NCI-H2081 treated with DMSO at 0.1 percent for 48 hours (cell line): ENCODE data around the gene CIDEB.
"Not testable (repeated sequence)": the region's sequence is repeated elsewhere in the genome, so short reads cannot be mapped to it uniquely, and the experiment has no call there.

Source experiments
- DNase-seq: peaks from one replicate; lab custom pipeline; 2025; lab: John Stamatoyannopoulos, UW

CIDEB gene

DNA sequence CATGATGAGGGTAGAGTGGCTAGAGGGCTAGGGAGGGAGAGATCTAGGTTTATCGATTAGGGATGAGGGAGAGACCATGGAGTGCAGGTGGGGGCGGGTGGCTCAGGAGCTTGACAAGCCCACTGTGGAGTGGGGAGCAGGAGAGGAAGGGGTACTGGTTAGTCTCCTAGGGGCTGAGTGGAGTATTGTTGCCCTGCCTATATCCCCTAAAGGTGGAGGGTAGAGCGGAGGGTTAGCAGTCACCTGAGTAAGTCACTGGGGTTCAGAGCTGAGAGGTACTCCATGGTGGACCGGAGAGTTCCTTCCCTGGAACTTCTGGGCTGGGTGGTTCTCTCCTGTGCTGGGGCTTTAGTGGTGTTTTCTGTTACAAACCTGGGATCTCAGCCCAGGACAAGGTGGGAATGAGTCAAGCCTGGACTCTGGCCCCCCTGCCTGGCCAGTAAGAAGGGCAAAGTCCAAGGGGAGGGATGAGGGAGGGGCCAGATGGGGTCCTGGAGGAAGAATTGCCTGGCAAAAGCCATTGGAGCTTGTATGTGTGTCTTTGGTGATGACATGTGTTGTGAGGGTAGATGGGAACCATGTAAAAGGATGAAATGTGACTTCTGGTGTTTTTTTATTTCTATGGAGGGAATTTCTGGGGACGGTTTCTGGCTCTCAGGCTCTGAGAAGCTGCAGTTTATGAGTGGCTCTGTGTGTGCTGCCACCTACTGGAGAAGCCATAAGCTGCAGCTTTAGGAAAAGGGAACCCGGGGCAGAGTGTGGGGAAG lies at the start of gene CIDEB:
CIDEB (minus strand) TSS at position 403 of the 767 bp plus-strand sequence; CDS start at position 284, 119 bp downstream.
- DNase-seq: no peak

DNA sequence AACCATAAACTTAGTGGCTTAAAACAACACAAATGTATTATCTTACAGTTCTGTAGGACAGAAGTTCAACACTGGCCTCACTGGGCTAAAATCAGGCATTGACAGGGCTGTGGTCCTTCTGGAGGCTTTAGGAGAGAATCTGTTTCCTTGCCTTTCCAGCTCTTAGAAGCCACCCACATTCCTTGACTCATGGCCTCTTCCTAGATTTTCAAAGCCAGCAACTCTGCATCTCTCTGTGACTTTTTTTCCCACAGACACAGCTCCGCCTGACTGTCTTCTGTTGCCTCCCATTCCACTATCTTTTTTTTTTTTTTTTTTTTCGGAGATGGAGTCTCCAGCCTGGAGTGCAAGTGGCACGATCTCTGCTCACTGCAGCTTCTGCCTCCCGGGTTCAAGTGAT lies 48.4 kb upstream of the CIDEB start:
- no peak for DNase-seq

DNA sequence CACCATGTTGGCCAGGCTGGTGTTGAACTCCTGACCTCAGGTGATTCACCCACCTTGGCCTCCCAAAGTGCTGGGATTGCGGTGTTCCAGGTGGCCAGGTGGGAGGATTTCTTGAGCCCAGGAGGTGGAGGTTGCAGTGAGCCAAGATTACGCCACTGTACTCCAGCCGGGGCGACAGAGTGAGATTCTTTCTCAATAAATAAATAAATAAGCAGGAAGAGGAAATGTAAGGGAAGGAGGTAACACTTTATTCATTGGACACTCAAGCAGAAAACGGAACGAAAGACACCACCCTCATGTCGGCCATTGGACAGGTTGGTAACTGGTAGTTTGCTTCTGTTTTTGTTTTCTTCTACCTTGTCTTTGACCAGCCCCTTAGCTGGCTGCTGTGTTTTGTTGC lies 47.2 kb upstream of the CIDEB start:
- no peak for DNase-seq

DNA sequence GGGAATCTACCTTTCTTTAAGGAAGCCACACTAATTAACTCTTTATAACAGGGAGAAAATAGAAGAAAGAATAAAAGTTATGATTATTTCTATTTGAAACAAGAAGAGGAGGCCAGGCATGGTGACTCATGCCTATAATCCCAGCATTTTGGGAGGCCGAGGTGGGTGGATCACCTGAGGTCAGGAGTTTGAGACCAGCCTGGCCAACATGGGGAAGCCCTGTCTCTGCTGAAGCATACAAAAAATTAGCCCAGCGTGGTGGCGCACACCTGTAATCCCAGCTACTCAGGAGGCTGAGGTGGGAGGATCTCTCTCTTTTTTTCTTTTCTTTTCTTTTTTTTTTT lies 46.7 kb upstream of the CIDEB start:
- DNase-seq: not testable (repeated sequence)

DNA sequence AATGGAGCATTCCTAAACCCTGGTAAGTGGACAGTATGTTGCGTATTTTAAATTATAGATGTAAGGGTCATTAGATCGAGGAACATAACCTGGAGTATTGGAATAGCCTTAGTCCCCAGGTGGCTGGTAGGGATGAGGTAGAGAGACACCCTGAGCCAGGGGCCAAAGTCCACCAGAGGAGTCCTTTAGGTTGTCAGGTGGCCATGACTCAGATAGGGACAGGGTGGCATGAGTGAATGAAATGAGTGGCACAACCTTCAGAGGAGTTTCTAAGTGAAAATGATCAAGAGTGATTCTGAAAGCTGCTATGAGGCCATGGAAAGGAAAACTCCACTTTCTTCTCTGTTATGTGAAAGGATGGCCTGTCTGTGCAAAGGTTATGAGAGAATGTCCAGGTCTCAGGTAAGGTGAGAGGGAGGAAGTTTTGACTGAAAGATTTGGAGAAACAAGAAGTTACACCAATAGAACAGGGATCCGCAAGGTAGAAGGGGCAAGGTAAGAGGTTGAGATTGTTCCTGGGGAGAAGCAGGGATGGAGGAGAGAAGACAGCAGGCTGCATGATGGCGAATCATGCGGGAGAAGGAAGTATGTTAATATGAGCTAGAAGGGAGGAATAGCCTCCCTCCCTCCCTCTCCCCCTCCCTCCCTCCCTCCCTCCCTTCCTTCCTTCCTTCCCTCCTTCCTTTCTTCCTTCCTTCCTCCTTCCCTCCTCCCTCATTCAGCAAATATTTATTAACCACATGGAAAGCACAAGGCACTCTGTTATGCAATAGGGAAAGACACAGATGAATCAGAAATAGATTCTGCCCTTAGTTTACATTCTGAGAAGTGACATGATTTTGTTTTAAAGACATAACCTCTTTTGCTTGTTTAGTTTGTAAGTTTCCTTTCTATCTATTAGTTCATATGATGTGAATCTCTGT lies 46.0 kb upstream of the CIDEB start:
- DNase-seq: no peak

DNA sequence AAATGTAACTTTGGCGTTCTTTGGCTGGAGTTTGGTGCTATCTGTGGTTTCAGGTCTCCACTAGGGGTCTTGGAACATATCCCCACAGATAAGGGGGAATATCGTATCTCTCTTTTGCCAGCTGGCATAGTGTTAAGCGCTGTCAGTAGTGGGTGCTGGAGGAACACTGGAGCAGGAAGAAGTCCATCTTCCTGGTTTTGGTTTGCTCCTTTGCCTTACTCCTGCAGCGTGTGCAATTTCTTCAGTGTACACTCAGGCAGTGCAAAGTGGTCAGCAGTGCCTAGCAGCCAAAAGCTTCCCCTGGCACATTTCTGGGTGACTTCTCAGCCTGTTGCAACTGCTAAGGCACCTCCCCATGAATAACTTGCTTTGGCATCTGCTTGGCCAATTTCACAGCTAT lies 43.7 kb upstream of the CIDEB start:
- DNase-seq: no peak

DNA sequence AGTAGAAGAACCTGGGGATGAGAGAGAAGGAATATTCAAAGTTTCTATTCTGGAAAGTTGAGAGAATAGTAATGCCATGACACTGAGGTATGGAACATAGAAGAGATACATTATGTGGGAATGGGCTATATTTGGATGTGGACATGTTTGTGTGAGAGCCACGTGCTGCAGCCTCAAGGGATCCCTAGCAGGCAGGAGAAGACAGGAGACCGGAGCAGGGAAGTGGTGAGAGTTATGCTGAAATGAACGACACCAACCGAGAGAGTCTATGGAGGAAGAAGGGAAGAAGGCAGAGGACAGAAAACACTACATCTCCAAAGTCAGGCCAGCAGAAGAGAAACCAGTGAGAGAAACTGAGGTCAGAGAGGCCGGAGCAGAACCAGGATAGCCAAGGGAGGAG lies 42.0 kb upstream of the CIDEB start:
- DNase-seq: no peak

DNA sequence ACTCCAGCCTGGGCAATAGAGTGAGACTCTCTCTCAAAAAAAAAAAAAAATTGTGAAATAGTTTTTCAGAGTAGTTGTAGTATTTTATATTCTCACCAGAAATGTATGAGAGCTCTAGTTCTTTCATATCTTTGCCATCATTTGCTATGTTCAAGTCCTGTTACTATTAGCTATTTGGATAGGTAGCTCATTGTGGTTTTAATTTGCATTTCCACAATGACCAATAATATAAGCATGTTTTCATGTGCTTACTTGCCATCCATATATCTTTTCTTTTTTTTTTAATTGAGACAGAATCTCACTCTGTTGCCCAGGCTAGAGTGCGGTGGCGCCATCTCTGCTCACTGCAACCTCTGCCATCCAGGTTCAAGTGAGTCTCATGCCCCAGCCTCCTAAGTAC lies 40.4 kb upstream of the CIDEB start:
- no peak for DNase-seq

DNA sequence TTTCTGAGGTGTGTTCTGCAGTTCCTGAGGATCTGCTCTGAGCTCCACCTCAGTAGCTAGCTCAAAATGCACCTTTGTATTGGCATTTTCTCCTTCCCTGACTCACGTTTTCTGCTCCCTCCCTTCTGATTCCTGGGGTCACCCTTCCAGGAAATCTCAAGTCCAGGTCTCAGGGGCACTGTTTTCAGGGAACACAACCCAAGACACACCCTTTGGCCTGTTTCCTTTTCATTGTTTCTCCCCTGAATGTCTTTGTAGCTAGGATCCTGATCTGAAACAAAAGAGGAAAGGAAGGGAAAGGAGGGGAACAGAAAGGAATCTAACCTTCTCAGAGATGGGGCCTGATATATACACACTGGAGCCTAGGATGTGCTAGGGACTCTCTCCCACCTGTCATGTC lies 39.4 kb upstream of the CIDEB start:
- no peak for DNase-seq

- DNase-seq: no peak
Observed at GRCh38 chr14:24343795-24344660, 36.3 kb upstream of the CIDEB start.

GRCh38 chr14:24342889-24343288 lies 35.1 kb upstream of the CIDEB start:
- DNase-seq: no peak

DNA sequence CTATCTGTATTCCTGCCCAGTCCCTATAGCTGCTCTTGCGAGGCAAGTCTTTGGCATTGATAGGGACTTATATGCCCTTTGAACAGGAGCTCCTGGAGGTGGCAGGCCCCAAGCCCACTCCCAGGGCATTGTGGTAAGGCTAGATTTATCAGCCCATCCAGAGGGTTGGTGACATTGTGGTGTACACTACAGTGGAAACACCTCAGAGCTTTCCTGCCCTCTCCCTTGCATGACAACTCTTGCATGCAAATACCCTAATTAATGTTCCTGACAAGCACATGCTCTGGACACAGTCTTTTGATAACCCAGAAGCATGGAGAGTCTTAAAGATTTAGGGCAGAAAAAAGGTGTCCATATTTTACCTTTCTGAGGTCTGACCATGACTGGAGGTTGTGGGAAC lies 32.8 kb upstream of the CIDEB start:
- DNase-seq: no peak

- no peak for DNase-seq
Observed at GRCh38 chr14:24339284-24340151, 31.7 kb upstream of the CIDEB start, which contains the start of gene RIPK3. TSS of gene RIPK3 (minus strand) at chr14:24339991. CDS start at chr14:24339826, 165 bp downstream.

DNA sequence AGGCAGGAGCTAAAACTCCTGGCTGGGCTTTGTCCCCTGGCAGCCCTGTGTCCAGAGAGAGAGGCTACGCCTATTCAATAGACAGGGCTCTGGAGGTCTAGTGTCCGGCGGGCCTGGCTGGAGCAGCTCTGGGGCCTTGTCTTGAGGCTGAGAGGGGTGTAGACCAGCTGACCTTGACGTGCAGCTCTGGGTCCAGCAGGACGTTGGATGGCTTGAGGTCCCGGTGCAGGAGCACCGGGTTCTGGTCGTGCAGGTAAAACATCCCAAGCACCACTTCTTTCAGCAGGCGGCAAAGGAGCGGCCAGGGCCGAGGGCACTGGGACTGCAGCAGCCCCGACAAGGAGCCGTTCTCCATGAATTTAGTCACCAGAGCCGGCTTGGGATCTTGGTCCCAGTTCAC lies 31.1 kb upstream of the CIDEB start:
- no peak for DNase-seq

GRCh38 chr14:24337824-24338175 lies 30.0 kb upstream of the CIDEB start:
- no peak for DNase-seq

DNA sequence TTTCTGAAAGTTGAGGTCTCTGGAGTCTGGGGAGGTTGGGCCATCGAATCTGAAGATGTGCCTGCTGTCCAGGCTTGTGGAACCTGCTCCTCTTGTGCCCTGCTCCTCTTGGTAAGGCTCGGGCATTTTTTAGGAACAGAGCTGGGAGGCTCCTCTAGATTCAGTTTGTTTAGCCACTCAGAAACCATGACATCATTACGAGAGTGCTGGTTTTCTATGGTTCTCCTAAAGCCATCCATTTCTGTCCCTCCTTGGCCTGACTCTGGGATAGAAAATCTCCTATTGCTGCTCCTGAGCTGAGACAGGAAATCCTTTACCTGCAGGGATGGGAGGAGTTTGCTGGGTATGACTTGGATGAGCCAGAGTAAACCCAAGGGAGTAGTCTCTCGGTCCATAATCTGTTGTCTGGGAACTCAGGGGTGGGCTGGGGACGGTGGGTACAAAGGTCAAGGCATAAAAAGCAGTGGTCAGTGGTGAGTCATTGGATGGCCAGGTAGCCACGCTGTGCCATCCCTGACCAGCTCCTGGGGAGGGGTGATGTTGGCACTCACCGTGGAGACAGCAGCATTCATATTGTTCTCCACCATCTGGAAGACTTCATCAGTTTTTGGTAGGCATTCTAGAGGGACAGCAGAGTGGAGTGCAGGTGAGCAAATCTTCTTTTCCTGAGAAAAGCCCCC lies 29.5 kb upstream of the CIDEB start:
- no peak for DNase-seq

DNA sequence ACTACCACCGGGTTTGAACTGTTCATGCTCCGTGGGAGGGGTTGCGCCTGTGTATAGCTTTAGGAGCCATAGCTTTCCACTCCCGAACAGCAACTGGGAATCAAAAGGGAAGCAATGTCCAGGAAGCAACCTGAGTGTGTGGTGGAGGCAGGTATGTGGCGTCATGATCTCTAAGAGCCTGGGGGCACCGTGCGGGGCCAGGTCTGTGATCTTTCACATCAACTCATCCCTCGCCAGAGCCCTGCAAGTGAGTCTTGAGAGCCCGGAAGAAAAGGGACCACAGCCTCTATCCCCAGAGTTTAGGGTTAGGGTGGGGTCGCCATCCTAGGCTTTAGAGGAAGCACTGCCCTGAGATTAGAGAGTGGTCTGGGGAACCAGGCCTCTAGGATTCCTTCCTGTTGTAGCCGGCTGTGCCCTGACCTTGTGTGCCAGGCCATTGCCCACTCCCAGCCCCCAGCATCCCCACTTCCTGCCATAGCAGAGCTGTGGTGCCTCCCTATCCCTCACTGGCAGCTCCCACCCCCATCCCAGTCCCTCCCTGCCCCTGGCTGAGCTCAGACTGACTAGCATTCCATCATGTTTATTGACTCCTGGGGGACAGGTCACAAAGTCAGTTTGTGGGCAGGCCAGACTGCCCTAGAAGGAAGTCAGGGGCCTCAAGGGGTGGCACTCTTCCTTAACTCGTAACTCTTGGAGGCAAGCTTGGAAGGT lies 27.8 kb upstream of the CIDEB start:
- DNase-seq: no peak

GRCh38 chr14:24334431-24335291 lies 26.9 kb upstream of the CIDEB start, which contains the start of gene ADCY4:
TSS of gene ADCY4 (minus strand) at chr14:24335071. CDS start at chr14:24334652, 419 bp downstream.
- no peak for DNase-seq
